Muscle layer of colon (tissue), 2 donors: Measurements from ENCODE around the gene NUDT3.
"Not testable (repeated sequence)": the region's sequence is repeated elsewhere in the genome, so short reads cannot be mapped to it uniquely, and the experiment has no call there.

Experiments used
- H3K27ac ChIP-seq: one replicate; pipeline ENCODE4 v1.7.0; 2013; ENCODE audit warnings: low read depth, mild to moderate bottlenecking, low read length, moderate library complexity
- H3K27me3 ChIP-seq, 2 donors: one replicate each; pipeline ENCODE4 v1.7.0; 2013; ENCODE audit warnings: low read length in 2 of 2, mild to moderate bottlenecking in 2 of 2; ENCODE audit not compliant: insufficient read depth in 2 of 2, control insufficient read depth in 1 of 2
- H3K36me3 ChIP-seq: one replicate; pipeline ENCODE4 v1.7.0; 2013; ENCODE audit warnings: mild to moderate bottlenecking, low read length; ENCODE audit not compliant: insufficient read depth
- H3K4me1 ChIP-seq: one replicate; pipeline ENCODE4 v1.7.0; 2013; ENCODE audit warnings: mild to moderate bottlenecking, low read length; ENCODE audit not compliant: insufficient read depth
- H3K4me3 ChIP-seq, 2 donors: one replicate each; pipeline ENCODE4 v1.7.0; 2013; ENCODE audit warnings: low read length in 2 of 2, low read depth in 1 of 2, mild to moderate bottlenecking in 1 of 2, moderate library complexity in 1 of 2
- H3K9ac ChIP-seq: one replicate; pipeline ENCODE4 v1.7.0; 2013; ENCODE audit warnings: low read length
- H3K9me3 ChIP-seq: one replicate; pipeline ENCODE4 v1.7.0; 2013; ENCODE audit warnings: mild to moderate bottlenecking, low read length
- donor health status: abdominal sarcoma.
- donor health status: Adenocarcinoma of cecum.

NUDT3 gene

DNA sequence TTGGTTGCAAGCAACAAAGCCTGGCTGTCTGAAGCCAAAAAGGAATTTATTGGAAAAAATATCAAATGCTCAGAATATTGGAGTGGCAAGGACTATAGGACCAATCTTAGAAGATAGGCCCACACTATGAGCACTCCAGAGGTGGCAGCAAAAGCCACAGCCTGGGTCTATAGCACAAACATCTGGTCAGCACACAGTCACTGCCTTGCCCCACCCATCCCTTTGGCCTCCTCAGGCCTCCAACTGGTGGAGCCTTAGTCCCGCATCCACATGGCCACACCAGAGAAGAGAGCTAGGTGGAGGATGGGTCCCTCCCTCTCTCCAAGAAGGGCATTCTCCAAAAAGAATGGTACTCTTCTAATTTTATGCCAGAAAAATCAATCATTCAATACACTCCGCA is 14.0 kb downstream of the NUDT3 start:
- no peak overlapping the region for H3K4me3 ChIP-seq
- H3K27ac ChIP-seq, result no peak overlapping the region
- no peaks in the 10 kb centered on the region for H3K27me3 ChIP-seq
- H3K4me1 ChIP-seq, result peaks cover 6% of the 10 kb centered on the region
- no peaks in the 10 kb centered on the region for H3K9me3 ChIP-seq
- H3K9ac ChIP-seq, result no peak overlapping the region
- H3K36me3 ChIP-seq, result no peaks in the 10 kb centered on the region

DNA sequence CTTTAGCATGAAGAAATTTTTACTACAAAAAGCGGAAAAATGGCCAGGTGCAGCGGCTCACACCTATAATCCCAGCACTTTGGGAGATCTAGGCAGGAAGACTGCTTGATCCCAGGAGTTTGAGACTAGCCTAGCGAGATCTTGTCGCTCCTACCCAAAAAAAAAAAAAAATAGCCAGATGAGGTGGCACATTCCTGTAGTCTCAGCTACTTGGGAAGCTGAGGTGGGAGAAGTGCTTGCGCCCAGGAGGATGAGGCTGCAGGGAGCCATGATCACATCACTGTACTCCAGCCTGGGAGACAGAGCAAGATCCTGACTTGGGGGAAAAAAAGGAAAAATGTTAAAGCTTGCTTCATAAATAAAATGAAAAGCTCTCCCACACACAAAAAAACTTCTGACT is 14.5 kb downstream of the NUDT3 start:
- Histone ChIP-seq H3K9me3 (no peaks in the 10 kb centered on the region), H3K27ac (no peak overlapping the region), H3K36me3 (no peaks in the 10 kb centered on the region), H3K4me3 (no peak overlapping the region), H3K4me1 (peaks cover 1% of the 10 kb centered on the region), H3K9ac (no peak overlapping the region), H3K27me3 (no peaks in the 10 kb centered on the region)

DNA sequence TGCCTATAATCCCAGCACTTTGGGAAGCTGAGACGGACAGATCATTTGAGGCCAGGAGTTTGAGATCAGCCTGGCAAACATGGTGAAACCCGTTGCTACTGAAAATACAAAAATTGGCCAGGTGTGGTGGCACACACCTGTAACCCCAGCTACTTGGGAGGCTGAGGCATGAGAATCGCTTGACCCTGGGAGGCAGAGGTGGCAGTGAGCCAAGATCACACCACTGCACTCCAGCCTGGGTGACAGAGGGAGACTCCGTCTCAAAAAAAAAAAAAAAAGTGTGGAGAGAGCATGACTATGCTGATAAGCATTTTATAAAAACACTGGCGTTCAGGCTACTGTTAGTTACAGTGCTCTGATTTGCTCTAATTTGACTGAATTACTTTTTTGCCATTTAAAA is 14.9 kb downstream of the NUDT3 start:
- H3K4me1 ChIP-seq, H3K9me3 ChIP-seq, H3K27ac ChIP-seq, H3K4me3 ChIP-seq, H3K27me3 ChIP-seq, H3K9ac ChIP-seq, H3K36me3 ChIP-seq: not testable (repeated sequence)

DNA sequence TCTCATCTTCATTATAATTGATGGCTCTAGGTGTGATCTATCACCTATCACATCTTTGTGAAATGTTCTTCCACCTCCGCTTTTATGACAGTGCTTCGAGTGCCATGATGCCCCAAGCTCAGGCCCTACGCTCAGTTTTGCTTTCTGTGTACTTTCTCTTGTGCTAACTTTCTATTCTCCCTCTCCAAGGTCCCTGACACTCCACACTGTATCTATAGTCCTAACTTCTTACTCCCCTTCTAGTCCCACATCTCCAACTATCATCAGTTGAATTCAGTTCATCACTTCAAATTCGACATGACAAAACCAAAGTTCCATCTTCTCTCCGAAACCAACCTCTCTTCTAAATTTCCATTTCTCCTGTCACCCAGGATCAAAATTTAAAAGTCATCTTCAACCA is 16.6 kb downstream of the NUDT3 start:
- no peaks in the 10 kb centered on the region for H3K36me3 ChIP-seq
- H3K4me1 ChIP-seq, result no peaks in the 10 kb centered on the region
- no peaks in the 10 kb centered on the region for H3K9me3 ChIP-seq
- no peak overlapping the region for H3K4me3 ChIP-seq
- no peak overlapping the region for H3K27ac ChIP-seq
- H3K27me3 ChIP-seq, result no peaks in the 10 kb centered on the region
- no peak overlapping the region for H3K9ac ChIP-seq

DNA sequence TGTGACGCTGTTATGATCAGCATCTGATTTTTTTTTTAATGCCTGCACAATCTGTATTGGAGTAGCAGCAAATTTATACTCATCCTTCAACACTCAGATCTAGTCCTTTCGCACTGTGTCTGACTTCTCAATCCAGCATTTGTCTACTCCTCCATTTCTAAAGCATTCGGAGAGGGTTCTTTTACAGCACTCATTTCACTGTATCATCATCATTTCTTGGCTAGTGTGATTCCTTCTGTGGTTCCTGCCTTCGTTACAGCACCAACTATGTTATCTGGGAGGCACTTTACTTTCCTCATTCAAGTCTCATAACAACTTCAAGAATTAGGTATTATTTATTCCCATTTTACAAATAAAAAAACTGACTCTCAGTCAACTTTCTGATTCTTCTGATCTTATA is 18.0 kb downstream of the NUDT3 start:
- Histone ChIP-seq H3K4me3 (no peak overlapping the region), H3K27me3 (no peaks in the 10 kb centered on the region), H3K36me3 (no peaks in the 10 kb centered on the region), H3K9me3 (no peaks in the 10 kb centered on the region), H3K4me1 (no peaks in the 10 kb centered on the region), H3K9ac (no peak overlapping the region), H3K27ac (no peak overlapping the region)

DNA sequence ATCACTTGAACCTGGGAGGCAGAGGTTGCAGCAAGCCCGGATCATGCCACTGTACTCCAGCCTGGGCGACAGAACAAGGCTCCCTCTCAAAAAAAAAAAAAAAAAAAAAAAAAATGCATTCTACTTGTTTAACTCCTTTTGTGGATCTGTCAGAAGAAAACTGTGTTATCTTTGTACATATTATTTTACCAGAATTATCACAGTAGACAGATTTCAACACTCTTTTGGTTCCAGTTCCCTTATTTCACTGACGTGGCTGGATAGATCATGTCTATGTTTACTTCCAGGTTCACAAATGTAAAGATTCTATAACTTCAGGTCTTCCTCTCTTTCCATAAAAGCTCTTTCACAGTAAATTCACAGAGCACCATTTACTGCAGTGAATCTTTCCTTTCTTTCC is 18.4 kb downstream of the NUDT3 start:
- no peaks in the 10 kb centered on the region for H3K27me3 ChIP-seq
- H3K4me3 ChIP-seq, result no peak overlapping the region
- H3K27ac ChIP-seq, result no peak overlapping the region
- no peaks in the 10 kb centered on the region for H3K36me3 ChIP-seq
- H3K9me3 ChIP-seq, result no peaks in the 10 kb centered on the region
- H3K9ac ChIP-seq, result no peak overlapping the region
- H3K4me1 ChIP-seq, result no peaks in the 10 kb centered on the region

DNA sequence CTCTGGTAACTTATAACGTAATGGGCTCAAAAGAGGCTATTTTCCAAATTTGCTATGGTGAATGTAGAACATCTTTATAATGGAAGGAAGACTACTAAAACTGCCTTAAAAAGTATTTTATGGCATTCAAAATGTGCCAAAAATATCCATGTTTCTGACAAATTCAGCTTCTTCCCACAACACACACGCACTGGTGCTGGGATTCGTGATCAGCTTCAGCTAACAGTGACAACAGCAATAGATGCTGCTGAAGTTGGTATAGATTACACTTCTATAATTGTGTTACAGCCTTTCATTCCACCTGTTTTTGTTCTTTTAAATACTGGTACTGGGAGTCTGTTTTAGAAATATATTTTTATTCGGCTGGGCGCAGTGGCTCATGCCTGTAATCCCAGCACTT is 19.0 kb downstream of the NUDT3 start:
- Histone ChIP-seq H3K27me3 (no peaks in the 10 kb centered on the region), H3K27ac (no peak overlapping the region), H3K9me3 (no peaks in the 10 kb centered on the region), H3K4me1 (no peaks in the 10 kb centered on the region), H3K36me3 (no peaks in the 10 kb centered on the region), H3K4me3 (no peak overlapping the region), H3K9ac (no peak overlapping the region)

DNA sequence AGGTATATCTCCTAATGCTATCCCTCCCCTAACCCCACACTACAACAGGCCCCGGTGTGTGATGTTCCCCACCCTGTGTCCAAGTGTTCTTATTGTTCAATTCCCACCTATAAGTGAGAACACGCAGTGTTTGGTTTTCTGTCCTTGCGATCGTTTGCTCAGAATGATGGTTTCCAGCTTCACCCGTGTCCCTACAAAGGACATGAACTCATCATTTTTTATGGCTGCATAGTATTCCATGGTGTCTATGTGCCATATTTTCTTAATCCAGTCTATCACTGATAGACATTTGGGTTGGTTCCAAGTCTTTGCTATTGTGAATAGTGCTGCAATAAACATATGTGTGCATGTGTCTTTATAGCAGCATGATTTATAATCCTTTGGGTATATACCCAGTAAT is 20.6 kb downstream of the NUDT3 start:
- not testable (repeated sequence) for H3K9ac ChIP-seq, H3K4me3 ChIP-seq, H3K27ac ChIP-seq, H3K4me1 ChIP-seq, H3K36me3 ChIP-seq, H3K27me3 ChIP-seq, H3K9me3 ChIP-seq

DNA sequence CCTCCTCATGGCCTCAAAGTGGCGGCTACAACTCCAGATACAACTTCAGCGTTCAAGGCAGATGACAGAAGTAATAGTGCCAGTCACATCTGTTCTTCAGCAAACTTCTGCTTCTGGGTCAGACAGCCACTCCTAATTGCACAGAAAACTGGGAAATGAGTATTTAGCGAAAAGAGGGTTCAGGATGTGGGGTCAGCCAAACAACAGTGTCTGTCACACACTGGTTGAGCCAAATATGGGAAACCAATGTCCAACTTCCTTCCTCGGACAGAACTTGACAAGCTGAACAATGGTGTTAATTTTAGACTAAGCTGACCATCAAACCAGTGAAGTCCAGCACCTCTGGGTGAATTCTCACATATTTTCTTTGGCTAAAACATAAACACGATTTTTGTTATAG is 22.1 kb downstream of the NUDT3 start:
- no peaks in the 10 kb centered on the region for H3K9me3 ChIP-seq
- no peak overlapping the region for H3K27ac ChIP-seq
- H3K9ac ChIP-seq, result no peak overlapping the region
- no peaks in the 10 kb centered on the region for H3K4me1 ChIP-seq
- H3K27me3 ChIP-seq, result no peaks in the 10 kb centered on the region
- no peaks in the 10 kb centered on the region for H3K36me3 ChIP-seq
- H3K4me3 ChIP-seq, result no peak overlapping the region

DNA sequence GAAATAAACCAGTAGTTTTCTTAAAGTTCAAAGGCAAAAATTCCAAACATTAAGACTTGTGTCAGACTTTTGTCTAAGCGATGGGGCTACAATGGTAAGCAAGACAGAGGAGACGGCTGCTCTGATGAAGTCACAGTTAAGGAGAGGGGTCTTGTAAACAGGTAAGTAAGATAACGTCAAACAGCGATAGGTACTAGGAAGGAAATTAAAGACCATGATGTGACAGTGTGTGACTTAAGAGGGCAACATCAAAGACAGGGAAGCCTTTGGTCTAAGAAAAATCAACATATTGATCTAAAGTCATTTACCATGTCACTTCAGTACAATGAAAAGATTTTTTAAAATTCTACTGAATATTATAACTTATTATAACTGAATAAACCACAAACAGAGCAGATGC is 23.1 kb downstream of the NUDT3 start:
- H3K9me3 ChIP-seq, result no peaks in the 10 kb centered on the region
- no peaks in the 10 kb centered on the region for H3K36me3 ChIP-seq
- no peaks in the 10 kb centered on the region for H3K27me3 ChIP-seq
- no peak overlapping the region for H3K27ac ChIP-seq
- no peak overlapping the region for H3K4me3 ChIP-seq
- peaks cover 2% of the 10 kb centered on the region for H3K4me1 ChIP-seq
- H3K9ac ChIP-seq, result no peak overlapping the region

DNA sequence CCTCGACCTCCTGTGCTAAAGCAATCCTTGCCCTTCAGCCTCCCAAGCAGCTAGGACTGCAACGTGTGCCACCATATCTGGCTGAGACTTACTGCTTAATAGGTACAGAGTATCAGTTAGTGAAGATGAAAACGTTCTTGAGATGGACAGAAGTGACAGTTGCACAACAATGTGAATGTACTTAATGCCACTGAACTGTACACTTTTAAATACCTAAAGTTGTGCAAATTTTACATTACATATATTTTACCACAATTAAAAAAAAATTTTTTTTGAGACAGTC is 25.9 kb downstream of the NUDT3 start:
- H3K9ac ChIP-seq, result no peak overlapping the region
- no peaks in the 10 kb centered on the region for H3K27me3 ChIP-seq
- H3K4me3 ChIP-seq, result no peak overlapping the region
- no peaks in the 10 kb centered on the region for H3K9me3 ChIP-seq
- no peaks in the 10 kb centered on the region for H3K36me3 ChIP-seq
- no peak overlapping the region for H3K27ac ChIP-seq
- peaks cover 18% of the 10 kb centered on the region for H3K4me1 ChIP-seq

DNA sequence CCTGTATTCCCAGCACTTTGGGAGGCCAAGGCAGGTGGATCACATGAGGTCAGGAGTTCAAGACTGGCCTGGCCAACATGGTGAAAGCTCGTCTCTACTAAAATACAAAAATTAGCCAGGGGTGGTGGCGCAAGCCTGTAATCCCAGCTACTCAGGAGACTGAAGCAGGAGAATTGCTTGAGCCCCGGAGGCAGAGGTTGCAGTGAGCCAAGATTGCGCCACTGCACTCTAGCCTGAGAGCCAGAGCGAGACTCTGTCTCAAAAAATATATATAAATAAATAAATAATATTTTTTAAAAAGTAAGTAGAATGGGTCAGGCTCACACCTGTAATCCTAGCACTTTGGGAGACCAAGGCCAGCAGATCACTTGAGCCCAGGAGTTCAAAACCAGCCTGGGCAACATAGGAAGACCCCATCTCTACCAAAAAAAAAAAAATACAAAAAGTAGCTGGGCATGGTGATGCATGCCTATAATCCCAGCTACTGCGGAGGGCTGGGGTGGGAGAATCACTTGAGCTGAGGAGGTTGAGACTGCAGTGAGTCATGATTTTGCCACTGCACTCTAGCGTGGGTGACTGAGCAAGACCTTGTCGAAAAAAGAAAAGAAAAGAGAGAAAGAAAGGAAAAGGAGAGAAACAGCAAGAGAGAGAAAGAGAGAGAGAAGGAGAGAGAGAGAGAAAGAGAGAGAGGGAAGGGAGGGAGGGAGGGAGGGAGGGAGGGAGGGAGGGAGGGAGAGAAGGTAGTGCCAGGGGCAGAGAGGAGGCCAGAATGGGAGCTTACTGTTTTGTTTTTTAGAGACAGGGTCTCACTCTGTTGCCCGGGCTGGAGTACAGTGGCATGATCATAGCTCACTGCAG is 26.5 kb downstream of the NUDT3 start:
- H3K27me3 ChIP-seq, H3K36me3 ChIP-seq, H3K4me3 ChIP-seq, H3K27ac ChIP-seq, H3K9ac ChIP-seq, H3K9me3 ChIP-seq: not testable (repeated sequence)
- H3K4me1 ChIP-seq, result peaks cover 18% of the 10 kb centered on the region
